ENCODE data around the gene DNAH8.

The DNAH8 gene

GRCh38 chr6:39061588-39061987, 346.5 kb downstream of the DNAH8 start:
- H3K4me1 ChIP-seq (ENCODE audit: insufficient read depth, low read length): no peaks in the 10 kb centered on the region
- no peak overlapping the region for H3K9ac ChIP-seq (ENCODE audit: low read depth, low read length)
- H3K9me3 ChIP-seq (ENCODE audit: control insufficient read depth, insufficient read depth, low read length): no peaks in the 10 kb centered on the region
- H3K36me3 ChIP-seq (ENCODE audit: insufficient read depth, low read length): no peaks in the 10 kb centered on the region

- no peaks in the 10 kb centered on the region for H3K9me3 ChIP-seq (ENCODE audit: control insufficient read depth, insufficient read depth, low read length)
- H3K4me1 ChIP-seq (ENCODE audit: insufficient read depth, low read length): no peaks in the 10 kb centered on the region
- no peak overlapping the region for H3K9ac ChIP-seq (ENCODE audit: low read depth, low read length)
Measured at GRCh38 chr6:39062014-39062740, 347.1 kb downstream of the DNAH8 start.

GRCh38 chr6:39063526-39063925, 348.4 kb downstream of the DNAH8 start:
- no peaks in the 10 kb centered on the region for H3K9me3 ChIP-seq (ENCODE audit: control insufficient read depth, insufficient read depth, low read length)
- no peak overlapping the region for H3K9ac ChIP-seq (ENCODE audit: low read depth, low read length)
- H3K36me3 ChIP-seq (ENCODE audit: insufficient read depth, low read length): no peaks in the 10 kb centered on the region
- H3K4me1 ChIP-seq (ENCODE audit: insufficient read depth, low read length): no peaks in the 10 kb centered on the region

More at GRCh38 chr6:39062014-39062740, 347.1 kb downstream of the DNAH8 start:
- H3K36me3 ChIP-seq (ENCODE audit: insufficient read depth, low read length): no peaks in the 10 kb centered on the region

GRCh38 chr6:39065561-39065960, 350.4 kb downstream of the DNAH8 start:
- Histone ChIP-seq H3K4me1 (ENCODE audit: insufficient read depth, low read length) (no peaks in the 10 kb centered on the region), H3K9me3 (ENCODE audit: control insufficient read depth, insufficient read depth, low read length) (no peaks in the 10 kb centered on the region), H3K9ac (ENCODE audit: low read depth, low read length) (no peak overlapping the region), H3K36me3 (ENCODE audit: insufficient read depth, low read length) (no peaks in the 10 kb centered on the region)

- no peak overlapping the region for H3K9ac ChIP-seq (ENCODE audit: low read depth, low read length)
- H3K4me1 ChIP-seq (ENCODE audit: insufficient read depth, low read length): no peaks in the 10 kb centered on the region
- H3K36me3 ChIP-seq (ENCODE audit: insufficient read depth, low read length): no peaks in the 10 kb centered on the region
- no peaks in the 10 kb centered on the region for H3K9me3 ChIP-seq (ENCODE audit: control insufficient read depth, insufficient read depth, low read length)
Measured at GRCh38 chr6:39068391-39068790, 353.3 kb downstream of the DNAH8 start.

GRCh38 chr6:39072830-39073229, 357.7 kb downstream of the DNAH8 start:
- Histone ChIP-seq H3K4me1 (ENCODE audit: insufficient read depth, low read length) (no peaks in the 10 kb centered on the region), H3K9me3 (ENCODE audit: control insufficient read depth, insufficient read depth, low read length) (no peaks in the 10 kb centered on the region), H3K9ac (ENCODE audit: low read depth, low read length) (no peak overlapping the region), H3K36me3 (ENCODE audit: insufficient read depth, low read length) (no peaks in the 10 kb centered on the region)

- H3K4me1 ChIP-seq (ENCODE audit: insufficient read depth, low read length): no peaks in the 10 kb centered on the region
- no peaks in the 10 kb centered on the region for H3K9me3 ChIP-seq (ENCODE audit: control insufficient read depth, insufficient read depth, low read length)
- H3K36me3 ChIP-seq (ENCODE audit: insufficient read depth, low read length): no peaks in the 10 kb centered on the region
- H3K9ac ChIP-seq (ENCODE audit: low read depth, low read length): no peak overlapping the region
Measured at GRCh38 chr6:39073471-39074355, 358.6 kb downstream of the DNAH8 start.

GRCh38 chr6:39074486-39074885, 359.4 kb downstream of the DNAH8 start:
- H3K4me1 ChIP-seq (ENCODE audit: insufficient read depth, low read length): no peaks in the 10 kb centered on the region
- no peaks in the 10 kb centered on the region for H3K36me3 ChIP-seq (ENCODE audit: insufficient read depth, low read length)

GRCh38 chr6:39075010-39075686, 360.0 kb downstream of the DNAH8 start:
- H3K4me1 ChIP-seq (ENCODE audit: insufficient read depth, low read length): no peaks in the 10 kb centered on the region
- no peaks in the 10 kb centered on the region for H3K36me3 ChIP-seq (ENCODE audit: insufficient read depth, low read length)
- H3K9ac ChIP-seq (ENCODE audit: low read depth, low read length): no peak overlapping the region
- no peaks in the 10 kb centered on the region for H3K9me3 ChIP-seq (ENCODE audit: control insufficient read depth, insufficient read depth, low read length)

More at GRCh38 chr6:39074486-39074885, 359.4 kb downstream of the DNAH8 start:
- Histone ChIP-seq H3K9ac (ENCODE audit: low read depth, low read length) (no peak overlapping the region), H3K9me3 (ENCODE audit: control insufficient read depth, insufficient read depth, low read length) (no peaks in the 10 kb centered on the region)

GRCh38 chr6:39075807-39076622, 360.9 kb downstream of the DNAH8 start:
- H3K9ac ChIP-seq (ENCODE audit: low read depth, low read length): no peak overlapping the region
- no peaks in the 10 kb centered on the region for H3K9me3 ChIP-seq (ENCODE audit: control insufficient read depth, insufficient read depth, low read length)
- H3K36me3 ChIP-seq (ENCODE audit: insufficient read depth, low read length): no peaks in the 10 kb centered on the region
- H3K4me1 ChIP-seq (ENCODE audit: insufficient read depth, low read length): no peaks in the 10 kb centered on the region

- no peaks in the 10 kb centered on the region for H3K4me1 ChIP-seq (ENCODE audit: insufficient read depth, low read length)
- no peaks in the 10 kb centered on the region for H3K36me3 ChIP-seq (ENCODE audit: insufficient read depth, low read length)
- H3K9ac ChIP-seq (ENCODE audit: low read depth, low read length): no peak overlapping the region
- no peaks in the 10 kb centered on the region for H3K9me3 ChIP-seq (ENCODE audit: control insufficient read depth, insufficient read depth, low read length)
Measured at GRCh38 chr6:39076623-39077535, 361.8 kb downstream of the DNAH8 start.

GRCh38 chr6:39077882-39078594, 362.9 kb downstream of the DNAH8 start:
- Histone ChIP-seq H3K9me3 (ENCODE audit: control insufficient read depth, insufficient read depth, low read length) (no peaks in the 10 kb centered on the region), H3K36me3 (ENCODE audit: insufficient read depth, low read length) (no peaks in the 10 kb centered on the region), H3K4me1 (ENCODE audit: insufficient read depth, low read length) (0 out of 2 replicates have a peak, but pooled peaks cover 3% of the 10 kb centered on the region), H3K9ac (ENCODE audit: low read depth, low read length) (no peak overlapping the region)

All from ES-I3 (cell line).